22Rv1 (cell line): ENCODE measurements around the gene FOXJ3.

Experiments
- CTCF ChIP-seq: fragments of 450-650 bp; IDR thresholded peaks from 2 replicates; pipeline ENCODE4 v1.5.1; 2017; ENCODE audit warnings: mild to moderate bottlenecking
- ZFX ChIP-seq: fragments of 450-650 bp; IDR thresholded peaks from 2 replicates; pipeline ENCODE4 v1.6.1; 2017; ENCODE audit warnings: antibody characterized with exemption, borderline replicate concordance

GRCh38 chr1:42148166-42148565 lies 186.9 kb downstream of the FOXJ3 start:
- TF ChIP-seq ZFX (no peak), CTCF (no peak)
